Measurements from ENCODE around the gene HGFAC. TPM values are rescaled to one million over a fixed set of nuclear protein-coding genes. Genes with fewer than 3 reads are reported as not detected.

HGFAC gene
- total RNA-seq, 4 donors from 2014 or later: 0.38 TPM; not detected in 3

GRCh38 chr4:3472411-3473141 is 30.8 kb downstream of the HGFAC start:
- Histone ChIP-seq H3K27ac (no peak overlapping the region), H3K36me3 (no peaks in the 10 kb centered on the region), H3K4me3 (no peak overlapping the region), H3K4me1 (peaks cover 0 to 14% (median 4%) of the 10 kb centered on the region in 3 donors), H3K27me3 (peaks cover 0 to 86% (median 0%) of the 10 kb centered on the region in 4 donors), H3K9me3 (no peaks in the 10 kb centered on the region)
- intact Hi-C loops (cut with DNase I): no loop called here
- TF ChIP-seq POLR2A (IDR thresholded peaks at IDR 0.05): no peak
- TF ChIP-seq, protein P1, sequence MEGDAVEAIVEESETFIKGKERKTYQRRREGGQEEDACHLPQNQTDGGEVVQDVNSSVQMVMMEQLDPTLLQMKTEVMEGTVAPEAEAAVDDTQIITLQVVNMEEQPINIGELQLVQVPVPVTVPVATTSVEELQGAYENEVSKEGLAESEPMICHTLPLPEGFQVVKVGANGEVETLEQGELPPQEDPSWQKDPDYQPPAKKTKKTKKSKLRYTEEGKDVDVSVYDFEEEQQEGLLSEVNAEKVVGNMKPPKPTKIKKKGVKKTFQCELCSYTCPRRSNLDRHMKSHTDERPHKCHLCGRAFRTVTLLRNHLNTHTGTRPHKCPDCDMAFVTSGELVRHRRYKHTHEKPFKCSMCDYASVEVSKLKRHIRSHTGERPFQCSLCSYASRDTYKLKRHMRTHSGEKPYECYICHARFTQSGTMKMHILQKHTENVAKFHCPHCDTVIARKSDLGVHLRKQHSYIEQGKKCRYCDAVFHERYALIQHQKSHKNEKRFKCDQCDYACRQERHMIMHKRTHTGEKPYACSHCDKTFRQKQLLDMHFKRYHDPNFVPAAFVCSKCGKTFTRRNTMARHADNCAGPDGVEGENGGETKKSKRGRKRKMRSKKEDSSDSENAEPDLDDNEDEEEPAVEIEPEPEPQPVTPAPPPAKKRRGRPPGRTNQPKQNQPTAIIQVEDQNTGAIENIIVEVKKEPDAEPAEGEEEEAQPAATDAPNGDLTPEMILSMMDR (IDR thresholded peaks at IDR 0.05): no peak
- 73 to 75% methylated on average over 8 to 12 of the region's 27 CpGs for whole genome bisulfite sequencing, 2 donors
- no peak for DNase-seq

- Histone ChIP-seq H3K36me3 (no peaks in the 10 kb centered on the region), H3K27me3 (peaks cover 0 to 94% (median 0%) of the 10 kb centered on the region in 4 donors), H3K27ac (no peak overlapping the region), H3K4me1 (peaks cover 0 to 14% (median 4%) of the 10 kb centered on the region in 3 donors), H3K9me3 (no peaks in the 10 kb centered on the region), H3K4me3 (no peak overlapping the region)
- 34 to 40% methylated on average over 2 to 7 of the region's 41 CpGs for WGBS, 2 donors
- intact Hi-C loops (cut with DNase I): no loop called here
- no peak for TF ChIP-seq POLR2A (IDR thresholded peaks at IDR 0.05)
- TF ChIP-seq, protein P1 (IDR thresholded peaks at IDR 0.05): no peak
- DNase-seq: no peak
Observed at GRCh38 chr4:3473181-3473950, 31.6 kb downstream of the HGFAC start.

GRCh38 chr4:3473996-3474765 is 32.4 kb downstream of the HGFAC start:
- 76 to 83% methylated on average over 7 to 11 of the region's 13 CpGs for WGBS, 2 donors
- TF ChIP-seq, protein P1 (IDR thresholded peaks at IDR 0.05): no peak
- no peak for TF ChIP-seq POLR2A (IDR thresholded peaks at IDR 0.05)
- no peak for DNase-seq
- peaks cover 0 to 100% (median 0%) of the 10 kb centered on the region in 4 donors for H3K27me3 ChIP-seq
- intact Hi-C loops (cut with DNase I): no loop called here
- peaks cover 0 to 14% (median 4%) of the 10 kb centered on the region in 3 donors for H3K4me1 ChIP-seq
- no peaks in the 10 kb centered on the region for H3K9me3 ChIP-seq
- no peaks in the 10 kb centered on the region for H3K36me3 ChIP-seq
- no peak overlapping the region for H3K27ac ChIP-seq
- no peak overlapping the region for H3K4me3 ChIP-seq

- no peak for TF ChIP-seq POLR2A (IDR thresholded peaks at IDR 0.05)
- TF ChIP-seq, protein P1 (IDR thresholded peaks at IDR 0.05): no peak
- DNase-seq: no peak
- H3K9me3 ChIP-seq: no peaks in the 10 kb centered on the region
- H3K27me3 ChIP-seq: peaks cover 0 to 100% (median 0%) of the 10 kb centered on the region in 4 donors
- no peaks in the 10 kb centered on the region for H3K36me3 ChIP-seq
- H3K4me3 ChIP-seq: no peak overlapping the region
- WGBS, 2 donors: 53 to 70% methylated on average over 3 to 10 of the region's 15 CpGs
- peaks cover 0 to 15% (median 4%) of the 10 kb centered on the region in 3 donors for H3K4me1 ChIP-seq
- intact Hi-C loops (cut with DNase I): no loop called here
- H3K27ac ChIP-seq: no peak overlapping the region
Observed at GRCh38 chr4:3475041-3475712, 33.4 kb downstream of the HGFAC start.

All from esophagus squamous epithelium (tissue), 5 donors.